MV-4-11 (cell line): ENCODE data around the gene CELF4.

Source experiments
- DNase-seq: peaks from one replicate; lab custom pipeline; 2025; lab: John Stamatoyannopoulos, UW

The CELF4 gene

GRCh38 chr18:37414816-37415215 is 150.8 kb downstream of the CELF4 start:
- DNase-seq: no peak

GRCh38 chr18:37412829-37413228 is 152.8 kb downstream of the CELF4 start:
- DNase-seq: no peak

- DNase-seq: no peak
Measured at GRCh38 chr18:37412333-37412732, 153.3 kb downstream of the CELF4 start.

GRCh38 chr18:37409878-37410277 is 155.7 kb downstream of the CELF4 start:
- DNase-seq: no peak

GRCh38 chr18:37408676-37409265 is 156.8 kb downstream of the CELF4 start:
- no peak for DNase-seq

- no peak for DNase-seq
Measured at GRCh38 chr18:37407571-37407970, 158.0 kb downstream of the CELF4 start.

GRCh38 chr18:37405772-37406171 is 159.8 kb downstream of the CELF4 start:
- DNase-seq: no peak

- no peak for DNase-seq
Measured at GRCh38 chr18:37405229-37405628, 160.4 kb downstream of the CELF4 start.

- no peak for DNase-seq
Measured at GRCh38 chr18:37403788-37404187, 161.8 kb downstream of the CELF4 start.

GRCh38 chr18:37403100-37403781 is 162.4 kb downstream of the CELF4 start:
- DNase-seq: no peak

GRCh38 chr18:37402735-37403099 is 162.9 kb downstream of the CELF4 start:
- no peak for DNase-seq

GRCh38 chr18:37400802-37401201 is 164.8 kb downstream of the CELF4 start:
- DNase-seq: no peak

- DNase-seq: no peak
Measured at GRCh38 chr18:37398248-37398920, 167.2 kb downstream of the CELF4 start.

- no peak for DNase-seq
Measured at GRCh38 chr18:37397814-37398213, 167.8 kb downstream of the CELF4 start.

- no peak for DNase-seq
Measured at GRCh38 chr18:37396971-37397720, 168.5 kb downstream of the CELF4 start.

- no peak for DNase-seq
Measured at GRCh38 chr18:37395631-37396030, 170.0 kb downstream of the CELF4 start.

- DNase-seq: no peak
Measured at GRCh38 chr18:37395138-37395537, 170.5 kb downstream of the CELF4 start.

- DNase-seq: no peak
Measured at GRCh38 chr18:37394610-37394965, 171.0 kb downstream of the CELF4 start.

GRCh38 chr18:37393945-37394609 is 171.5 kb downstream of the CELF4 start:
- DNase-seq: no peak

- no peak for DNase-seq
Measured at GRCh38 chr18:37393221-37393827, 172.3 kb downstream of the CELF4 start.

GRCh38 chr18:37392648-37393047 is 172.9 kb downstream of the CELF4 start:
- no peak for DNase-seq
